ENCODE results near the gene ACSS3.

The ACSS3 gene

GRCh38 chr12:81120961-81121360 is 43.1 kb downstream of the ACSS3 start:
- DNase-seq (ENCODE audit: low read depth in 2 of 2): no peak
- TF ChIP-seq CTCF (IDR thresholded peaks at IDR 0.05; ENCODE audit: low read depth, low read length): no peak
- H3K4me3 ChIP-seq (replicated peaks in 1 of 2; ENCODE audit: low read depth in 2 of 2, low read length in 2 of 2): no peak overlapping the region

GRCh38 chr12:81123611-81124010 is 45.7 kb downstream of the ACSS3 start:
- H3K4me3 ChIP-seq (replicated peaks in 1 of 2; ENCODE audit: low read depth in 2 of 2, low read length in 2 of 2): no peak overlapping the region
- no peak for DNase-seq (ENCODE audit: low read depth in 2 of 2)
- TF ChIP-seq CTCF (IDR thresholded peaks at IDR 0.05; ENCODE audit: low read depth, low read length): no peak

GRCh38 chr12:81125691-81126090 is 47.8 kb downstream of the ACSS3 start:
- TF ChIP-seq CTCF (IDR thresholded peaks at IDR 0.05; ENCODE audit: low read depth, low read length): no peak
- no peak for DNase-seq (ENCODE audit: low read depth in 2 of 2)
- no peak overlapping the region for H3K4me3 ChIP-seq (replicated peaks in 1 of 2; ENCODE audit: low read depth in 2 of 2, low read length in 2 of 2)

GRCh38 chr12:81128930-81129554 is 51.2 kb downstream of the ACSS3 start:
- peak; percentile 64 to 67 for DNase-seq (ENCODE audit: low read depth in 2 of 2)
- TF ChIP-seq CTCF (IDR thresholded peaks at IDR 0.05; ENCODE audit: low read depth, low read length): peak; percentile 89

GRCh38 chr12:81136519-81136918 is 58.6 kb downstream of the ACSS3 start:
- no peak overlapping the region for H3K4me3 ChIP-seq (replicated peaks in 1 of 2; ENCODE audit: low read depth in 2 of 2, low read length in 2 of 2)
- TF ChIP-seq CTCF (IDR thresholded peaks at IDR 0.05; ENCODE audit: low read depth, low read length): no peak
- DNase-seq (ENCODE audit: low read depth in 2 of 2): no peak

More at GRCh38 chr12:81128930-81129554, 51.2 kb downstream of the ACSS3 start:
- no peak overlapping the region for H3K4me3 ChIP-seq (replicated peaks in 1 of 2; ENCODE audit: low read depth in 2 of 2, low read length in 2 of 2)

- H3K4me3 ChIP-seq (replicated peaks in 1 of 2; ENCODE audit: low read depth in 2 of 2, low read length in 2 of 2): no peak overlapping the region
- TF ChIP-seq CTCF (IDR thresholded peaks at IDR 0.05; ENCODE audit: low read depth, low read length): no peak
- DNase-seq (ENCODE audit: low read depth in 2 of 2): no peak
Observed at GRCh38 chr12:81137801-81138200, 59.9 kb downstream of the ACSS3 start.

- TF ChIP-seq CTCF (IDR thresholded peaks at IDR 0.05; ENCODE audit: low read depth, low read length): no peak
- DNase-seq (ENCODE audit: low read depth in 2 of 2): no peak
Observed at GRCh38 chr12:81141217-81141616, 63.3 kb downstream of the ACSS3 start.

More at GRCh38 chr12:81141217-81141616, 63.3 kb downstream of the ACSS3 start:
- H3K4me3 ChIP-seq (replicated peaks in 1 of 2; ENCODE audit: low read depth in 2 of 2, low read length in 2 of 2): no peak overlapping the region
